CD4-positive, CD25-positive, alpha-beta regulatory T cell (primary cell): ENCODE data around the gene BNIP3. TPM values are rescaled to one million over a fixed set of nuclear protein-coding genes. Genes with fewer than 3 reads are reported as not detected.
"Not testable (repeated sequence)": the region's sequence is repeated elsewhere in the genome, so short reads cannot be mapped to it uniquely, and the experiment has no call there.

Source experiments
- ATAC-seq, 2 donors: fragments of 150-1000 bp; cut with Tn5 transposase; one replicate each; pipeline ENCODE4 v1.10.0; 2021; ENCODE audit warnings: low read depth in 2 of 2, moderate number of reproducible peaks in 2 of 2, moderate library complexity in 1 of 2
- DNase-seq, 3 donors: peaks; one replicate each; pipeline versions ENCODE4 v3.0.0 to v3.0.0-alpha.2; 2012 to 2022; ENCODE audit warnings: mixed read lengths in 1 of 3
- H3K27ac ChIP-seq: one replicate; pipeline ENCODE4 v1.7.0; 2013; ENCODE audit warnings: mild to moderate bottlenecking, low read length; ENCODE audit not compliant: insufficient read depth, poor library complexity, severe bottlenecking
- H3K27me3 ChIP-seq: one replicate; pipeline ENCODE4 v1.7.0; 2013; ENCODE audit warnings: low read length; ENCODE audit not compliant: control insufficient read depth, insufficient read depth
- H3K36me3 ChIP-seq: one replicate; pipeline ENCODE4 v1.7.0; 2013; ENCODE audit warnings: mild to moderate bottlenecking, low read length, moderate library complexity; ENCODE audit not compliant: control insufficient read depth, insufficient read depth
- H3K4me1 ChIP-seq: 2 replicates; pipeline ENCODE4 v1.7.0; 2013; ENCODE audit warnings: mild to moderate bottlenecking, low read length; ENCODE audit not compliant: insufficient read depth, control insufficient read depth, poor library complexity, severe bottlenecking
- H3K4me3 ChIP-seq: one replicate; pipeline ENCODE4 v1.7.0; 2013; ENCODE audit warnings: low read depth, mild to moderate bottlenecking, low read length, moderate library complexity
- H3K9me3 ChIP-seq, 2 experiments: 1 replicate in 1 of 2; 2 replicates in 1 of 2; pipeline ENCODE4 v1.7.0; 2013; ENCODE audit warnings: low read length in 2 of 2, mild to moderate bottlenecking in 1 of 2, moderate library complexity in 1 of 2; ENCODE audit not compliant: control insufficient read depth in 2 of 2
- H3K27ac Mint-ChIP-seq, 3 donors: one replicate each; pipeline ENCODE4 v1.8.0; 2020 to 2022; ENCODE audit warnings: mild to moderate bottlenecking in 3 of 3, mixed read lengths in 3 of 3, moderate library complexity in 2 of 3
- H3K27me3 Mint-ChIP-seq: one replicate; pipeline ENCODE4 v1.8.0; 2022; ENCODE audit warnings: mild to moderate bottlenecking, mixed read lengths
- H3K36me3 Mint-ChIP-seq: one replicate; pipeline ENCODE4 v1.8.0; 2020; ENCODE audit warnings: mixed read lengths
- H3K4me1 Mint-ChIP-seq, 4 donors: one replicate each; pipeline ENCODE4 v1.8.0; 2020 to 2022; ENCODE audit warnings: mixed read lengths in 4 of 4, mild to moderate bottlenecking in 1 of 4
- H3K4me3 Mint-ChIP-seq, 4 donors: one replicate each; pipeline ENCODE4 v1.8.0; 2020 to 2022; ENCODE audit warnings: mild to moderate bottlenecking in 4 of 4, mixed read lengths in 4 of 4, moderate library complexity in 3 of 4
- H3K9me3 Mint-ChIP-seq, 7 donors: one replicate each; pipeline ENCODE4 v1.8.0; 2020 to 2022; ENCODE audit warnings: mixed read lengths in 7 of 7, mild to moderate bottlenecking in 3 of 7, moderate library complexity in 2 of 7
- polyA plus RNA-seq, 4 donors: library from polyadenylated mRNA; unstranded; fragments of 300-500 nt; fragmentation: Illumina TruSeq; gene quantifications; one replicate each; pipeline ENCODE4 v1.2.3, GENCODE V29; 2021
- total RNA-seq: library from RNA; stranded (reverse); gene quantifications from one replicate; pipeline ENCODE4 v1.2.3, GENCODE V29; 2022

The BNIP3 gene
- total and polyA plus RNA-seq, 5 donors from 2014 or later, result 20.2 to 35.1 (median 28.4) TPM

GRCh38 chr10:131925011-131925649 is 56.6 kb downstream of the BNIP3 start:
- H3K27ac Mint-ChIP-seq, result peak overlapping the region in 2 of 3 donors; percentile 25 to 61
- Histone ChIP-seq H3K4me1 (peaks cover 37% of the 10 kb centered on the region), H3K4me3 (no peak overlapping the region), H3K27me3 (no peaks in the 10 kb centered on the region), H3K27ac (no peak overlapping the region), H3K36me3 (peaks cover 4% of the 10 kb centered on the region), H3K9me3 (peaks cover 4 to 16% of the 10 kb centered on the region in 2 experiments)
- peaks cover 25 to 85% (median 64%) of the 10 kb centered on the region in 4 donors for H3K4me1 Mint-ChIP-seq
- DNase-seq (no peak), ATAC-seq (no peak)
- no peak overlapping the region for H3K4me3 Mint-ChIP-seq
- no peaks in the 10 kb centered on the region for H3K27me3 Mint-ChIP-seq
- H3K9me3 Mint-ChIP-seq, result peaks cover 0 to 5% (median 1%) of the 10 kb centered on the region in 7 donors
- H3K36me3 Mint-ChIP-seq, result peaks cover 26% of the 10 kb centered on the region

- Mint-ChIP-seq H3K9me3 (peaks cover 0 to 5% (median 0%) of the 10 kb centered on the region in 7 donors), H3K4me3 (peak overlapping the region in 1 of 4 donors; percentile 15), H3K27me3 (no peaks in the 10 kb centered on the region), H3K4me1 (peaks cover 19 to 82% (median 57%) of the 10 kb centered on the region in 4 donors), H3K27ac (peak overlapping the region in 1 of 3 donors; percentile 48), H3K36me3 (peaks cover 21% of the 10 kb centered on the region)
- Histone ChIP-seq H3K27me3 (no peaks in the 10 kb centered on the region), H3K36me3 (peaks cover 4% of the 10 kb centered on the region), H3K9me3 (peaks cover 4 to 16% of the 10 kb centered on the region in 2 experiments), H3K4me1 (peaks cover 25% of the 10 kb centered on the region), H3K4me3 (no peak overlapping the region), H3K27ac (no peak overlapping the region)
- no peak for ATAC-seq
- no peak for DNase-seq
Observed at GRCh38 chr10:131923038-131923756, 58.5 kb downstream of the BNIP3 start.

- no peak overlapping the region for H3K4me3 Mint-ChIP-seq
- no peak for ATAC-seq
- no peak for DNase-seq
- Histone ChIP-seq H3K9me3 (peaks cover 4 to 16% of the 10 kb centered on the region in 2 experiments), H3K27me3 (no peaks in the 10 kb centered on the region), H3K27ac (no peak overlapping the region), H3K36me3 (peaks cover 4% of the 10 kb centered on the region), H3K4me3 (no peak overlapping the region), H3K4me1 (peaks cover 9% of the 10 kb centered on the region)
- H3K27me3 Mint-ChIP-seq, result no peaks in the 10 kb centered on the region
- H3K4me1 Mint-ChIP-seq, result peaks cover 9 to 78% (median 47%) of the 10 kb centered on the region in 4 donors
- peaks cover 0 to 5% (median 0%) of the 10 kb centered on the region in 7 donors for H3K9me3 Mint-ChIP-seq
- H3K27ac Mint-ChIP-seq, result peak overlapping the region; percentile 29 to 77 (median 68)
- peaks cover 17% of the 10 kb centered on the region for H3K36me3 Mint-ChIP-seq
Observed at GRCh38 chr10:131921184-131921583, 60.5 kb downstream of the BNIP3 start.

- H3K4me1 ChIP-seq, result peaks cover 9% of the 10 kb centered on the region
Observed at GRCh38 chr10:131920693-131921092, 61.0 kb downstream of the BNIP3 start.

GRCh38 chr10:131920151-131920550 is 61.6 kb downstream of the BNIP3 start:
- H3K9me3 ChIP-seq, result peaks cover 4 to 9% of the 10 kb centered on the region in 2 experiments
- ATAC-seq (no peak), DNase-seq (no peak)
- H3K27ac ChIP-seq, result no peak overlapping the region
- Mint-ChIP-seq H3K27ac (peak overlapping the region in 2 of 3 donors; percentile 29 to 68), H3K4me3 (peak overlapping the region in 1 of 4 donors; percentile 32), H3K9me3 (peaks cover 0 to 3% (median 0%) of the 10 kb centered on the region in 7 donors), H3K27me3 (no peaks in the 10 kb centered on the region), H3K4me1 (peaks cover 14 to 76% (median 52%) of the 10 kb centered on the region in 4 donors), H3K36me3 (peaks cover 13% of the 10 kb centered on the region)
- H3K36me3 ChIP-seq, result no peaks in the 10 kb centered on the region
- H3K27me3 ChIP-seq, result no peaks in the 10 kb centered on the region
- H3K4me3 ChIP-seq, result no peak overlapping the region
- peaks cover 9% of the 10 kb centered on the region for H3K4me1 ChIP-seq

More at GRCh38 chr10:131920693-131921092, 61.0 kb downstream of the BNIP3 start:
- DNase-seq (no peak), ATAC-seq (no peak)
- Histone ChIP-seq H3K27me3 (no peaks in the 10 kb centered on the region), H3K36me3 (peaks cover 2% of the 10 kb centered on the region), H3K4me3 (no peak overlapping the region), H3K27ac (no peak overlapping the region), H3K9me3 (peaks cover 4 to 15% of the 10 kb centered on the region in 2 experiments)
- peaks cover 17% of the 10 kb centered on the region for H3K36me3 Mint-ChIP-seq
- H3K27me3 Mint-ChIP-seq, result no peaks in the 10 kb centered on the region
- peaks cover 0 to 5% (median 0%) of the 10 kb centered on the region in 7 donors for H3K9me3 Mint-ChIP-seq
- peak overlapping the region; percentile 29 to 77 (median 68) for H3K27ac Mint-ChIP-seq
- no peak overlapping the region for H3K4me3 Mint-ChIP-seq
- peaks cover 12 to 77% (median 51%) of the 10 kb centered on the region in 4 donors for H3K4me1 Mint-ChIP-seq

GRCh38 chr10:131919461-131919860 is 62.3 kb downstream of the BNIP3 start:
- peak overlapping the region in 2 of 3 donors; percentile 52 to 68 for H3K27ac Mint-ChIP-seq
- H3K4me1 ChIP-seq, H3K27me3 Mint-ChIP-seq, ATAC-seq, H3K9me3 Mint-ChIP-seq, DNase-seq, H3K36me3 ChIP-seq, H3K36me3 Mint-ChIP-seq, H3K9me3 ChIP-seq, H3K27me3 ChIP-seq, H3K4me3 Mint-ChIP-seq, H3K4me3 ChIP-seq, H3K27ac ChIP-seq: not testable (repeated sequence)
- peaks cover 14 to 78% (median 51%) of the 10 kb centered on the region in 4 donors for H3K4me1 Mint-ChIP-seq
